GM21526 (cell line): ENCODE results near the gene SPAG4.

Experiments used
- ATAC-seq: cut with Tn5 transposase; IDR thresholded peaks from one replicate; pipeline ENCODE4 v1.9.1; 2021; ENCODE audit warnings: moderate library complexity; ENCODE audit not compliant: unreplicated experiment, low FRiP score

Gene SPAG4

DNA sequence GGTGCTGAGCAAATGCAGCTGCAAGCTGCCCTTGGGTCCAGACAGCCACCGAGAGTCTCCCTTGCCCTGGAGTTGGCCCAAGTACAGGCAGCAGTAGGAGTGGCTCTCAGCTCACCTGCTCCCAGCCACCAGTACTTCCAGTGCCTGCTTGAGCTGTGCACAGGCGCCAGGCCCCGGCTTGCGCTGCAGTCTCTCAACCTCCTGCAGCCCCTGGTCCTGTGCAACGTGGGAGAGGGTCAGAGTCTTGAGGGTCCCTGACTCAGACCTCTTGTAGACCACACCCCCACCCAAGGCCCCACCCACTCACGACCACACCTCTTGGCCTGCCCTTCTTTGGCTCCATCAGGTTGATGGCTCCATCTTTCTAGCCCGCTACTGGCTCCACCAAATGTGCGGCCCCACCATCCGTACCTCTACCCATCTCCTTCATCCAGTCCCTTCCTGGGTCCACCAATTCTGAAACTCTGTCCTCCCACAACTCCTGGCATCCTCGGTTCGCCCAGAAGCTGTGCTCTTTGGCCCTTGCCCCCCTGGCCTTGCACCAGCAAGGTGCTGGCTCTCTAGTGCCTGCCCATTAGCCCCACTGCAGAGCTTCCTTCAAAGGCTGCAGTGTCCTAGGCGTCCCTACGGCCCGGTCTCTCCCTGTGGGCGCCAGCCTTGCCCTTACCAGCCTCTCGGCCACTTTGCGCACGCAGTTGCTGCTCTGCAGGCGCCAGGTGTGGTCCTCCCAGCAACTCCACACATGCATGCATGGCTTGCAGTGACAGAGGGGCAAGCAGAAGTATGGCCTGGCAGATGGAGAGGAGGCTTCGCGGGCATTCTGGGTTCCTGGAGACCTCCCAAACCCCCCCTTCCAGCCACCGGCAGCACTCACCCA lies 16.5 kb upstream of the SPAG4 start:
- ATAC-seq: no peak

DNA sequence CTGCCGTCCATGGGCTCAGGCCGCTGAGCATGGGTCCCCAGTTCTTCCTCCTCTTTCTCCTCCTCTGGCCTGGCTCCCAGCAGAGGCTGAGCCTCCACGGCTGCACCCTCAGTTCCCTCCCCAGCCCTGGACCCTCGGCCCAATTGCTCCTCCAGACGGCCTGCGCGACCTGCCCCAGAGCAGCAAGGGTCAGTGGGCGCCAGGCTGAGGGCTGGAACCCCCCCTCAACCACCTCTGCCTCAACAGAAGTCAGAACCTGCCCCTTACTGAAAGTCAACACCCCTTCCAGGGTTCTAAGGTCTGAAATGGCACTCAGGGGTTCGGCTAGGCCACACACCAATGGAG lies 15.9 kb upstream of the SPAG4 start:
- ATAC-seq: no peak

GRCh38 chr20:35600176-35600992 lies 15.2 kb upstream of the SPAG4 start:
- ATAC-seq: no peak

DNA sequence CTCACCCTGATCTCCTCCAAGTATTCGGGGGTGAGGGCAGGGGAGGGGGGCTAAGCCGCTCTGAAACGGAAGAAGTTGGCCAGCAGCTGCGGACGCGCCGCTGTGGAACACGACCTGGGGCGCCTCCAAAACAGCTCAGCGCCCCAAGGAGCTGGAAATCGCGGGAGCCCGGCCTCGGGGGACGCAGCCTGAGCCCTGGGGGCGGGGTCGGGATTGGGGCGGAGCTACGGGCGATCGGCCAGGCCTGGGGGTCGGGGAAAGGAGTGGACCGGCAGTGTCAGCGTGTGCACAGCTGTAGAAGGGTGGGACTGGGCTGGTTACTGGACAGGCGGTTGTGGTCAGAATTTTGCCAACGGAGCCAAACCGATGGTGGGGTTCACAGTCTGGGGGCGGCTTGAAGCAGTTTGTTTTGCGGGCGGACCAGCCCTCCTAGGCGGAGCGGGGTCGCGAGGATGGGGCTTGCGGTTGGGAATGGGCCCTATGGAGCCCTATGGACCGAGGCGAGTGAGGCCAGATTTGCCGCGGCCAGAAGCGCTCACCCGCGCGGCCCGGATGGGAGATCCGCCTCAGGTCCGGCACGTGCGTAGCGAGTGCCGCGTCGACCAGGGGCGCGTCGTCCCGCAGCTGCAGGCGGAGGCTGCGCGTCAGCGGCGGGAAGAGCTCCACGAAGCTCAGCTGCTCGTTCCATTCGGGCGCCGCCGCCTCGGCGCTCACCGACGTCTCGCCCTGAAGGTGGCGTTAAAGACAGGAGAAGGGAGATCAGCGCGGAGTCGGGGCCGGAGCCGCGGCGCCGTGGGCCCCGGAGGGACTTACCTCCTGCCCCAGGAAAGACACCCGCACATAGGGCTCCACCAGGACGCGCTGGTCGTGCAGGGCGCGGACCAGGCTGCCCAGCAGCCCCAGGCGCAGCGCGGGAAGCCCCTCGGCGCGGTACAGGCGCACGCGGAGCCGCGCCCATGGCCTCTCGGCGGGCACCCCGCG lies 14.3 kb upstream of the SPAG4 start:
- ATAC-seq: no peak

GRCh38 chr20:35601990-35602389 lies 13.6 kb upstream of the SPAG4 start:
- ATAC-seq: no peak

DNA sequence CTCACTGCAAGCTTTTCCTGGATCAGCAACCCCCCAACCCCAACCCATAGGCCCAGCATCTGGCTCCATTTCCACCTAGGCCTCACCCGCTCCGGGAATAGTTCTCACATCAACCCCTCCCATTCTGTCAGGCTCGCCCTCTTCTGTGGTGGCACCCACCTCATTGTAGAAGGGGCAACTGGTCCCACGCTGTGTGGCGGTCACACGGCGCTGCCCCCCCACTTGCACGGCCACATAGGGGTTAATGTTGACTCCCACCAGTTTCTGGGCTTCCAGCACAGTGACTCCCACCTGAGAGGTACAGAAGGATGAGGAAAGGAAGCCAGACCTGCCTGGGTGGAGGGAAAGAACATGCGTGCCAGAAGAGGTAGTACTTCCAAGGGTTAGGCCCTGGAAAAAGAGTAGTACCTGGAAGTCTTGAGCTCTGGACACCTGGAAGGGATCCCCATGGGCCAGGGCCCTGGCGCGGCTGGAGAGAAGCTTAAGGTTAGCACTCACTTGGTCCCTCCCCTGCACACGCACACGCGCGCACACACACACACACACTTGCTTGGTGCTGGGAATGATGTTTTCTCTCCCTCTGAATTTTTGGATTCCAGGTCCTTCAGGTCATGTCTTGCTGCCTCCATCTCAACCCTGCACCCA lies 12.7 kb upstream of the SPAG4 start:
- ATAC-seq: no peak

DNA sequence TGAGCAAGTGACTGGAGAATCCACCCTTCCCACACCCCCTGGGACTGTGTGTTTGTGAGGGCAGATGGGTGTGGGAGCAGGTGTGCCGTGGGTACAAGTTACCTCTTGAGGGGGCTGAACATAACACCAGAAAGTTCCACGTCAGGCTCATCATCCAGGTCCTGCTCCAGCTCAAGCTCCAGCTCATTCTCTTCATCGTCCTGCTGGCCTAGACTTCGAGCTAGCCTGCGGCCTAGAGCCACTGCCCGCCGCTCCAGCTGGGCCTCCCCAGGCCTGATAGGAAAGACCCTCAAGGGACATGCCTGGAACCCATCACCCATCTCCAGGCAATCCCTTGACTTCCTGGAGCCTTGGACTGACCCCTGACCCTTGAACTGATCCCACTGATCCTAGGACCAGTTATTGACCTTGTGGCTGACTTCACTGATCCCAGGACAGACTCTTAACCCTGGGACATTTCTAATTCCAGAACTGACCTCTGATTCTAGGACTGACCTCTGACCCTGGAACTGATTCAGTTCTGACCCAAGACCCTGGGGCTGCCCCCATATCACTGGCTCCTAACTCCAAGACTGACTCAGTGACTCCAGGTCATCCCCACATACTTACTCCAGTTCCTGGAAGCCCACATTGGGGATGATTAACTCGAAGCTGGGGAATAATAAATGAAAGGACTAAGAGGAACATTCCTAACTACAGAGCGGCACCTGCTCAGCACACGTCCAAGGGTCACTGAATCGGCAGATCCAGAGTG lies 11.8 kb upstream of the SPAG4 start:
- no peak for ATAC-seq

GRCh38 chr20:35604449-35604747 lies 11.2 kb upstream of the SPAG4 start:
- ATAC-seq: no peak

- no peak for ATAC-seq
These were observed 9.5 kb upstream of the SPAG4 start for GRCh38 chr20:35606127-35606526.

- ATAC-seq: no peak
These were observed 8.5 kb upstream of the SPAG4 start for GRCh38 chr20:35607003-35607735.

DNA sequence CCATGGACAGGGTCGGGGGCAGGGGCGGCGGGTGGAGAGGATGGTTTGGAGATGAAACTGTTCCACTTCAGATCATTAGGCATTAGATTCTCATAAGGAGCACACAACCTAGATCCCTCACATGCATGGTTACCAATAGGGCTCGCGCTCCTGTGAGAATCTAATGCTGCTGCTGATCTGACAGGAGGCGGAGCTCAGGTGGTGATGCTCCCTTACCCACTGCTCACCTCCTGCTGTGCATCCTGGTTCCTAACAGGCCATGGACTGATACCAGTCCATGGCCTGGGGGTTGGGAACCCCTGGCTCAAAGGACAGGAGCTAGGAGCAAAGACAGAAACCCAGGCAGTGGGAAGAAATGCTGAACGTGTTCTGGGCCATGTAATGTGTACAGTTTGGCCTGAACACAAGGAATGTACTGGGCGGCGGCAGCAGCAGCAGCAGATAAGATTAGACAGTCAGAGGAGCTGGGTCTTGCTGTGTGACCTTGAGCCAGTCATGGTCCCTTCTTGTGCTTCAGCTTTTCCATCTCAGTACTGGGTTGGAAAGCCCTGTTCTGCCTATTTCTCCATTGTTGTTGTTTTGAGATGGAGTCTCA lies 4.7 kb upstream of the SPAG4 start:
- no peak for ATAC-seq

DNA sequence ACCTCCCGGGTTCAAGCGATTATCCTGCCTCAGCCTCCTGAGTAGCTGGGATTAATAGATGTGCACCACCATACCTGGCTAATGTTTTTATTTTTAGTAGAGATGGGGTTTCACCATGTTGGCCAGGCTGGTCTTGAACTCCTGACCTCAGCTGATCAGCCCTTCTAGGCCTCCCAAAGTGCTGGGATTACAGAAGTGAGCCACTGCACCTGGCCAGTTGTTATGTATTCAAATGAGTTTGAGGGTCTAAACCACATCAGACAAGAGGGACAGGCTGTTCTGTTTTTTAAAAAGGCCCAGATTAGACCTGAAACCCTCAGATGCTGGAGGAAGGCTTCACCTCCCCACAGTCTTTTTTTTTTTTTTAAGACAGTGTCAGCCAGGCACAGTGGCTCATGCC lies 4.1 kb upstream of the SPAG4 start:
- ATAC-seq: no peak

- ATAC-seq: no peak
These were observed 1.1 kb downstream of the SPAG4 start for GRCh38 chr20:35616465-35617396.

DNA sequence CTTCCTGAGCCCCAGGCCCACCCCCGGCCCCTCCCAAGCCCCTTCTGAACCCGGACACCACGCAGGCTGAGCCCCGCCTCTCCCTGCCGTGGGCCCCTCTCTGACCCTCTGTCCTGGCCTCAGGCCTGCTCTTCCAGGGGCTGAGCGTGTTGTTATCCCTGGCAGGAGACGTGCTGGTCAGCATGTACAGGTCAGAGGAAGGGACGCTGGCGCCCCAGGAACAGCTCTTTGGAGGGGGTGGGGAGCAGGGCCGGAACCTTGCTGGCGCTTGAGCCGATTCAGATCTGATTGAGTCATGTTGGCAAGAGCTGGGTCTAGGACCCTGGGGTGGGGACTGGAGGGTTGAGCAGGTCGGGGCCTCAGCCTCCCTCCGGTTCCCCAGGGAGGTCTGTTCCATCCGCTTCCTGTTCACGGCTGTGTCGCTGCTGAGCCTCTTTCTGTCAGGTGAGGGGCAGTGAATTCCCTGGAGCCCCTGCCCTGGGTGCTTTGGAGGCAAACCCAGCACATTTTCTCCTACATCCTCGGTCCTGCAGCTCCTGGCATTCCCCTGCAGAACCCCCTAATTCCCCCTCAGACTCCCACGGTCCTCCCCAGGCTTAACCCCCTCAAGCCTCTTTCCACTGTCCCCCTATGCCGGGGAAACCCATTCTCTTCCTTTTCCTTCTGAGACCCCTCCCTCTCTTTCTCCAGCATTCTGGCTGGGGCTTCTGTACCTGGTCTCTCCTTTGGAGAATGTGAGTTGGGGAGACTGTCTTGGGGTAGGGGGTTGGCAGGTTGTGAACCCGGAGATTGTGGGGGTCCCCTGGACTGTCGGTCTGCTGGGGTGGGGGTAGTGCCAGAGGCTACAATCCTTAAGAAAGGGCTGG lies 2.0 kb downstream of the SPAG4 start:
- no peak for ATAC-seq

GRCh38 chr20:35618263-35619131 lies 2.9 kb downstream of the SPAG4 start:
- no peak for ATAC-seq
